Right lobe of liver (tissue), 6 donors: Measurements from ENCODE around the gene KHDRBS2. TPM values are rescaled to one million over a fixed set of nuclear protein-coding genes. Genes with fewer than 3 reads are reported as not detected.

ENCODE experiments used
- ATAC-seq, 4 donors: fragments of 200-7000 bp; cut with Tn5 transposase; one replicate each; pipeline ENCODE4 v1.9.1; 2020; ENCODE audit warnings: mild to moderate bottlenecking in 4 of 4, moderate library complexity in 4 of 4
- DNase-seq, 3 donors: peaks; one replicate each; pipeline ENCODE4 v3.0.0-alpha.2; 2020
- H3K27ac ChIP-seq, 3 donors: fragments of 200-600 bp; one replicate each; pipeline ENCODE4 v1.8.0; 2022
- H3K27me3 ChIP-seq, 2 donors: fragments of 200-600 bp; one replicate each; pipeline ENCODE4 v1.8.0; 2022
- H3K36me3 ChIP-seq, 4 donors: fragments of 200-600 bp; sonication (generic) in 1 of 4; one replicate each; pipeline versions ENCODE4 v1.5.1 to v1.8.0; 2017 to 2022; ENCODE audit warnings: control low read depth in 1 of 4
- H3K4me1 ChIP-seq, 4 donors: fragments of 200-600 bp; sonication (generic) in 1 of 4; one replicate each; pipeline versions ENCODE4 v1.5.1 to v1.8.0; 2017 to 2022; ENCODE audit warnings: control low read depth in 1 of 4
- H3K4me3 ChIP-seq, 3 donors: fragments of 200-600 bp; one replicate each; pipeline ENCODE4 v1.8.0; 2022
- H3K9me3 ChIP-seq, 4 donors: fragments of 200-600 bp; sonication (generic) in 1 of 4; one replicate each; pipeline versions ENCODE4 v1.5.1 to v1.8.0; 2017 to 2022; ENCODE audit warnings: control low read depth in 1 of 4
- CTCF ChIP-seq, 4 donors: fragments of 200-600 bp in 3 of 4; fragments of 450-650 bp in 1 of 4; IDR thresholded peaks; one replicate each; pipeline versions ENCODE4 v1.5.1 to v1.8.0; 2016 to 2022; ENCODE audit warnings: antibody characterized with exemption in 4 of 4, mild to moderate bottlenecking in 2 of 4
- POLR2A ChIP-seq: fragments of 450-650 bp; IDR thresholded peaks from one replicate; pipeline ENCODE4 v1.6.1; 2017; ENCODE audit warnings: antibody characterized with exemption, mild to moderate bottlenecking
- WGBS: methylation state at CpG from one replicate; pipeline ENCODE4 v1.1.6; 2018; ENCODE audit warnings: low coverage, low lambda C conversion rate; ENCODE audit not compliant: insufficient coverage; ENCODE audit errors: missing lambda C conversion rate; 5-methylcytosine and 5-hydroxymethylcytosine counted together
- intact Hi-C, 2 donors: fragments of 100-400 bp; cut with DNase I; formaldehyde crosslinking; loops; one replicate each; pipeline versions ENCODE4 v1.11.2 to v1.14.1; 2022
- total RNA-seq, 6 experiments: library from RNA; depleted of rRNA in 2 of 6; stranded (reverse); fragments of >200 nt in 2 of 6; fragmentation: NEBNext Ultra II Directional in 3 of 6; extraction: Animal tissue kit (Norgen Biotek cat#: 25700) in 3 of 6; gene quantifications; one replicate each; pipeline versions ENCODE4 v1.1.0 to v1.2.4, GENCODE V29; 2016 to 2023
- donor health status: DM: no; HTN: yes; CAD: no.
- donor health status: DM: no; HTN: no; CAD: no.
- donor health status: DM: no; HTN: no; CAD: no.
- donor health status: DM: no; HTN: yes; CAD: no.
- donor health status: DM: no; HTN: yes; CAD: no.

The KHDRBS2 gene
- total RNA-seq, 6 experiments from 2014 or later = 0.43 TPM; not detected in 5

- DNase-seq = no peak
- Histone ChIP-seq H3K27me3 (no peaks in the 10 kb centered on the region), H3K4me3 (no peak overlapping the region), H3K36me3 (no peaks in the 10 kb centered on the region), H3K27ac (no peak overlapping the region), H3K4me1 (no peaks in the 10 kb centered on the region), H3K9me3 (no peaks in the 10 kb centered on the region)
- WGBS = 74% methylated on average over 3 of the region's 3 CpGs
- ATAC-seq = no peak
- no peak for TF ChIP-seq POLR2A
- TF ChIP-seq CTCF (IDR thresholded peaks at IDR 0.05) = no peak
- intact Hi-C loops = no loop called here
Observed at GRCh38 chr6:61857541-61857940, 428.5 kb downstream of the KHDRBS2 start.

- TF ChIP-seq POLR2A = no peak
- TF ChIP-seq CTCF (IDR thresholded peaks at IDR 0.05) = no peak
- H3K27ac ChIP-seq = no peak overlapping the region
- H3K4me1 ChIP-seq = no peaks in the 10 kb centered on the region
- DNase-seq = no peak
- intact Hi-C loops = no loop called here
- H3K27me3 ChIP-seq = no peaks in the 10 kb centered on the region
- peaks cover 0 to 2% (median 0%) of the 10 kb centered on the region in 4 donors for H3K9me3 ChIP-seq
- no peak for ATAC-seq
- no peaks in the 10 kb centered on the region for H3K36me3 ChIP-seq
- H3K4me3 ChIP-seq = no peak overlapping the region
Observed at GRCh38 chr6:61841958-61842357, 444.1 kb downstream of the KHDRBS2 start.

GRCh38 chr6:61835237-61835636, 450.8 kb downstream of the KHDRBS2 start:
- Histone ChIP-seq H3K4me3 (no peak overlapping the region), H3K4me1 (no peaks in the 10 kb centered on the region), H3K36me3 (no peaks in the 10 kb centered on the region), H3K9me3 (no peaks in the 10 kb centered on the region), H3K27me3 (no peaks in the 10 kb centered on the region), H3K27ac (no peak overlapping the region)
- intact Hi-C loops = no loop called here
- WGBS = 59% methylated on average over 2 of the region's 2 CpGs
- no peak for ATAC-seq
- no peak for DNase-seq
- no peak for TF ChIP-seq CTCF (IDR thresholded peaks at IDR 0.05)
- TF ChIP-seq POLR2A = no peak

GRCh38 chr6:61833176-61833755, 452.8 kb downstream of the KHDRBS2 start:
- no peaks in the 10 kb centered on the region for H3K9me3 ChIP-seq
- H3K4me3 ChIP-seq = no peak overlapping the region
- H3K27ac ChIP-seq = no peak overlapping the region
- ATAC-seq (no peak), DNase-seq (no peak)
- H3K4me1 ChIP-seq = no peaks in the 10 kb centered on the region
- intact Hi-C loops = no loop called here
- no peaks in the 10 kb centered on the region for H3K36me3 ChIP-seq
- TF ChIP-seq POLR2A (no peak), CTCF (IDR thresholded peaks at IDR 0.05) (no peak)
- 48% methylated on average over 2 of the region's 2 CpGs for WGBS
- H3K27me3 ChIP-seq = no peaks in the 10 kb centered on the region

GRCh38 chr6:61817716-61818115, 468.3 kb downstream of the KHDRBS2 start:
- H3K27me3 ChIP-seq = no peaks in the 10 kb centered on the region
- WGBS = 58% methylated on average over 2 of the region's 2 CpGs
- ATAC-seq (no peak), DNase-seq (no peak)
- H3K27ac ChIP-seq = no peak overlapping the region
- H3K36me3 ChIP-seq = no peaks in the 10 kb centered on the region
- H3K9me3 ChIP-seq = no peaks in the 10 kb centered on the region
- H3K4me1 ChIP-seq = no peaks in the 10 kb centered on the region
- no peak overlapping the region for H3K4me3 ChIP-seq
- TF ChIP-seq POLR2A = no peak
- intact Hi-C loops = no loop called here
